SU-DHL-6 (cell line): ENCODE results near the gene GRID1.

Experiments
- EZH2phosphoT487 ChIP-seq: fragments of 200-600 bp; sonication (generic), shearing (Covaris generic); conservative IDR thresholded peaks from 2 replicates; pipeline ENCODE4 v1.6.1; 2018; ENCODE audit warnings: mild to moderate bottlenecking, antibody characterized with exemption, low read length, moderate library complexity, mixed read lengths
- TF ChIP-seq, protein P1 (sequence below): fragments of 200-600 bp; sonication (generic); IDR thresholded peaks from one replicate; pipeline ENCODE4 v1.5.1; 2017; ENCODE audit warnings: antibody characterized with exemption, mild to moderate bottlenecking, low read length, moderate library complexity; ENCODE audit not compliant: insufficient read depth, poor library complexity, severe bottlenecking

DNA sequence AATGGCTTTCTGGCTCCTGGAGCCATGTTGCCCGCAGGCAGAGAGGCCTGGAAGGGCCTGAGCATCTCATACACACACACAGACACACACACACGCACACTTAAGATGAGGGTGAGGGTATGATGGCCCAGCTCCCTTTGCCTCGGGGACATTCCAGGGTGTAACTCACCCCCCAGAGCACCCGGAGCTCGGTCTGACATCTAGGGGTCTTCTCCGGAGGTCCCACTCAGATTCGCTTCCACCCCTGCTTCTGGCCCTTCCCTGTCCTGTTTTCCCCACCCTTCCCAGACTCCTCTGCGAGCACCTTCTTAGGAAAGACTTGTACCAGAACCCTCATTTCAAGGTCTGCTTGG lies 304.4 kb downstream of the GRID1 start:
- TF ChIP-seq, protein P1, sequence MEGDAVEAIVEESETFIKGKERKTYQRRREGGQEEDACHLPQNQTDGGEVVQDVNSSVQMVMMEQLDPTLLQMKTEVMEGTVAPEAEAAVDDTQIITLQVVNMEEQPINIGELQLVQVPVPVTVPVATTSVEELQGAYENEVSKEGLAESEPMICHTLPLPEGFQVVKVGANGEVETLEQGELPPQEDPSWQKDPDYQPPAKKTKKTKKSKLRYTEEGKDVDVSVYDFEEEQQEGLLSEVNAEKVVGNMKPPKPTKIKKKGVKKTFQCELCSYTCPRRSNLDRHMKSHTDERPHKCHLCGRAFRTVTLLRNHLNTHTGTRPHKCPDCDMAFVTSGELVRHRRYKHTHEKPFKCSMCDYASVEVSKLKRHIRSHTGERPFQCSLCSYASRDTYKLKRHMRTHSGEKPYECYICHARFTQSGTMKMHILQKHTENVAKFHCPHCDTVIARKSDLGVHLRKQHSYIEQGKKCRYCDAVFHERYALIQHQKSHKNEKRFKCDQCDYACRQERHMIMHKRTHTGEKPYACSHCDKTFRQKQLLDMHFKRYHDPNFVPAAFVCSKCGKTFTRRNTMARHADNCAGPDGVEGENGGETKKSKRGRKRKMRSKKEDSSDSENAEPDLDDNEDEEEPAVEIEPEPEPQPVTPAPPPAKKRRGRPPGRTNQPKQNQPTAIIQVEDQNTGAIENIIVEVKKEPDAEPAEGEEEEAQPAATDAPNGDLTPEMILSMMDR, result no peak
- TF ChIP-seq EZH2phosphoT487, result no peak
